Brain pericyte (primary cell): Measurements from ENCODE around the gene TAF1A.

Experiments
- DNase-seq: peaks from one replicate; pipeline ENCODE4 v3.0.0-alpha.2; 2012; ENCODE audit warnings: low read depth, low spot score

TAF1A gene

DNA sequence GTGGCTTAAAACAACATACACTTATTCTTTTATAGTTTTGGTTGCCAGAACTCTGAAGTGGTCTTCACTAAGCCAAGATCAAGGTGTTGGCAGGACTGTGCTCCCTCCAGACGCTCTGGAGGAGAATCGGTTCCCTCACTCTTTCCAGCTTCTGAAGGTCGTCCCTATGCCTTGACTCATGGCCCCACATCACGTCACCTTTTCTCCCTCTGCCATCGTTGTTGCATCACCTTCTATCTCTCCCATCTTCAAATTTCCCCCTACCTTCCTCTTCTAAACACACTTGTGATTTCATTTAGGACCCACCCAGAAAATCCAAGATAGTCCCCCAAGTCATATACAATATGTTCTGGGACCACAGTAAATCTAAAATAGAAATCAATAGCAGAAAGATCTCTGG is 54.3 kb downstream of the TAF1A start:
- no peak for DNase-seq

DNA sequence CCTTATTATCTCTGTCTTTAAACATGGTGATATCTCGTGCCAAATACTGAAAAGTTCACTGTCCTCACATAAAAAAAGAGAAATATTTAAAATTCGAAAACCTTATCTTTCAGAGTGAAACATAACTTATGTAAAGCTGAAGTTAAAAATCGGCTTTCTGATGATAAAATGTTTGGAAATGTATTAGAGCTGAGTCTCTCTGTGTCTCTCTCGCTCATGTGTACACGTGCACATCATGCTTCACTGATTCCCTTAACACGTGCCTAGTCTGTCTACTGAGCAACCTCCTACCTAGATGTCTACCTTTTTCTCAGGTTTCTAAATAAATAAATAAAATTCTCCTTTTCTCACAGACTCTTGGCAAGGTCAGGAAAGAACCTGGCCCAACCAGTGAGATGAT is 58.9 kb downstream of the TAF1A start:
- no peak for DNase-seq

- no peak for DNase-seq
These were observed 59.8 kb downstream of the TAF1A start for GRCh38 chr1:222529916-222530315.

DNA sequence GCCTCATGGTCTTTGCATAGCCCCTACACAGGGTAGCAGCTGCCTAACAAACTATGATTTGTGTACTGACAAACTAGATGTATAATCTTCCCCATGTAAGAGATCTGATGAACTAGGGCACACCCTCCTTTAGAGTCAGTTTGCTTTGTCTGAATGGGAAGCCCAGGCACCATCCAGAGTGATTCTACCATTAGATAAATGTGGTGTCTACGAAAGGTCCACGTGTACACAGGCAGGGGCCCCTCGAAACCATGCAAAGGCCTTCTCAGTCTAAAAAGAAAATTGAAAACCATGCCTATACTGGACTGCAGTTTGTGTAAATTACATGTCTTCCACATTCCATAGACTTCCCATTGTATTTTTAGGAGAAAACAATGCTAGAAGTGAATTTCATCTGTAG is 60.6 kb downstream of the TAF1A start:
- no peak for DNase-seq

DNA sequence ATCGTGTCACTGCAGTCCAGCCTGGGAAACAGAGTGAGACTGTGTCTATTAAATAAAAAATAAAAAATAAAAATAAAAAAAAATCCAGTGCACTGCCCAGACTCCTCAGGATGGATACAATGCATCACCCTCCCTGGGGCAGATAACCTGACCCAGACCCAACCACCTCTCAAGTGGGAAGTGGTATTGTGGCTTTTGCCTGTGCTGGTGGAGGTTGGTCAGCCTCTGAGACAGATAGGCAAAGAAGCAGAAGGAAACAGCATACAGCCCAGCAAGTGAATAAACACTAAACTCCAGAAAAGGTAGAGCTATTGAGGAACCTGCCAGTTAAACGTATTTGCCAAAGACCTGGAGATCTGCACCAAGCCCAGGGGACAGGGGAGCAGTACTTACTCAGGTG is 63.8 kb downstream of the TAF1A start:
- DNase-seq, result no peak

DNA sequence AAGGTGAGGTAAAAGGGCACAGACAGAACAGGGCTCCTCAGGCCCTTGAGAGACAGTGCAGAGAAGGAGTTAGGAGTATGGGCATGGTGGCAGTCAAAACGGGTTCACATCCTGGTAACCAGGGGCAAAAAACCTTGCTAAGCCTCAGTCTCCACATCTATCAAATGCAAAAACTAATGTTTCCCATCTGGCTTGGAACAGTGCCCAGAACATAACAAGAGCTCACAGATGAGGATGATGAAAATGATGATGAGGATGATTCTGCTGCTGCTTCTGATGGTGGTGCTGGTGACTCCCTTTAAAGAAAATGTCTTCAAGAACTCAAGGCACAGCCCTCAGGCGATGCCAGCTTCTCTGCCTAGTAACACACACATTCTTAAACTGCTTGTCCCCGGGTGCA is 65.9 kb downstream of the TAF1A start:
- DNase-seq, result no peak

GRCh38 chr1:222522105-222522915 is 67.4 kb downstream of the TAF1A start:
- DNase-seq, result no peak

DNA sequence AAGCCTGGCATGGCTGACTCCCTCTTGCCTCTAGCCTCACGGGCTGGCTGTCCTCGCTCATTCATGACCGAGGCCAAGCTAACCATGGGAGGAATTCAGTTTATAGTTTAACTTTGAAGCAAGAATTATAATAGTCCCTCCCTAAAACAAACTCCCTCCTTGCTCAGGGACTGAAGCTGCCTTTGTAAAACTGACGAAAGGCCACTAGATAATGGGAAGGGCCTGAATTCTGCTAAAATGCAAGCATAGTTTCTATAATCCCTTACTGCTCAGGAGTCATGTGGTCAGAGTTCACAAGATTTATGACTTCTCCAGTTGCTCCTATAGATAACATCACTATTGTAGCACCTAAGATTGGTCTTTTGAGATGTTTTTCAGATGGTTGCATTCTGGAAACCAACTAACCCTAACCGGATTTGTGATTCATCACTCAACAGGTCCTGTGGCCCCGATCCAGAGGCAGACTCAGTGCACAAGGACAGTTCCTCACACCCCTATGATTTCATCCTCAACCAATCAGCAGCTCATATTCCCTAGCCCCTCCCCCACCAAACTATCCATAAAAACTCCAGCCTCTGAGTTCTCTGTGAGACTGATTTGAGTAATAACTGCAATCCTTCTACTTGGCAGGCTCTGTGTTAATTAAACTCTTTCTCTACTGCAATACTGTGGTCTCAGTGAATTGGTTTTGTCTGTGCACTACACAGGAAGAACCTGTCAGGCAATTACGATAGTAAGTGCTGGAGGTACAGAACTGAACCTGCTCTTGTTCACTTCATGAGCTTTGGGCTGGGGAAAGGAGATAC is 68.2 kb downstream of the TAF1A start:
- DNase-seq, result no peak
